DMS153 (cell line): ENCODE results near the gene TCEANC2.
"Not testable (repeated sequence)": the region's sequence is repeated elsewhere in the genome, so short reads cannot be mapped to it uniquely, and the experiment has no call there.

Source experiments
- DNase-seq: peaks from one replicate; lab custom pipeline; 2025; lab: John Stamatoyannopoulos, UW

The TCEANC2 gene

DNA sequence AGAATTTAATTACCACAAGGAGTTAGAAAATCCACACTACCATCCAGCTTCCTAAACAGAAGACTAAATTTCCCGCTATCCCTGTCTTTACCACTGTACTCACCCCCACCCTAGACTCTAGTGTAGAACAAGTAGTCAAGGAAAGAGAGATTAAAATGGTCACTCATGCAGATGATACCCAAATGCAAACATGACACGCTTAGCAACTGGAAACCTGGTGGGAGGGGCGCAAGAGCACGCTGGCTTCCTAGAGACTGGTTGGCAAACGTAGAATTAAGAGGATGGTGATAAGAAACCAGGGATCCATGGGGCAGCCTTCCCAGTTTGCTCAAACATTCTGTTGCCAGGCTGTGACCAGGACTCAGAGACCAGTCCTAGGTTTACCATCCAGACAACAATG, 25.6 kb upstream of the TCEANC2 start:
- no peak for DNase-seq

GRCh38 chr1:54028306-54029251, 24.8 kb upstream of the TCEANC2 start:
- no peak for DNase-seq

GRCh38 chr1:54037476-54037875, 15.9 kb upstream of the TCEANC2 start:
- DNase-seq, result no peak

GRCh38 chr1:54041806-54042205, 11.6 kb upstream of the TCEANC2 start:
- DNase-seq, result no peak

DNA sequence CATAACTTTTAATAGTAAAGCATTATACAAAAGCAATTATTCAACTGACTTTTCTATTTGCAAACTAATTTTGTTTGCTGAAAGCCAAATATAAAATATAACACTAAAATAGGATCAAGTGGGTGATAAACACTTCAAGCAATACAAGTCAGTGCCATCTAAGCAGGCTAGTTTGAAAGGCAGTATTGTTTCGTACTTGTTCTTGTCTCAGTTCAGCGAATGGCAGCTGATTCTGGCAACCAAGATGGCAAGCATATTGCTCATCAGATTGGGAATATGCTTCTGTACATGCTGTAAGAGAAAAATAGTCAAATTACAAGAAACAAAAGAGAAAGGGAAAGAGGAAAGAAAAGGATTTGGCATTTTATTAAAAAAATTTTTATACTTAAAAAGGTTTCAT, 7.9 kb upstream of the TCEANC2 start:
- no peak for DNase-seq

DNA sequence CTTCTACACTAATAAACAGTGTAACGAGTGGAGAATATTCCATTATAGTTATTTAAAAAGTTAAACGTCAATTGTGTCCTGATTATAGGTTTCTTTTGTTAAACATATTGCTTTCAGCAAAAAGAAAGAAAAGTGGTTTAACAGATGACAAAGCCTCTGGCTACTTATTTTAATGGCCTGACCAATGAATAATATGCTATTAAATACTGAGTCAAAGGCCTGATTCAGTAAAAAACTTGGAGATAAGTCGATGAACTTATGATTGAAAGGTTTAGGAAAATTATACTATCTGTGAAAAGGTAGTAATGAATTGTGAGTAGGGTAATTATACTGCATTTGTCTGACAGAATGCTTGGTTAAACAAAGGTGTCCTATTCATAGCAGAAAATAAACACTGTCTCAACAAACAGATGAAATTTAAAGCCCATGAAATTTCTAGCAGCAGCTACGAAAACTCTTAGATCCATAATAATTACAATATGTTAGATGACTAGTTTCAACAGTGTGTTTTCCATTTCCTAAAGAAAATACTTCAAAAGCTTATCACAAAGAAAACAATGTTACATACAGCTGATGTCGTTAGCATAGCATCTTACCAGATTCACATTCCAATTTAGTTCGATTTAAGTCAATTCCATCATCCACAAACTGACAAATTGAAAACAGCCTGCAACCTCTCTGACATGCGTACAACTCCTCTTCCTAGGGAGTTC, 6.6 kb upstream of the TCEANC2 start:
- DNase-seq, result no peak

GRCh38 chr1:54047384-54048305, 5.8 kb upstream of the TCEANC2 start:
- DNase-seq, result no peak

DNA sequence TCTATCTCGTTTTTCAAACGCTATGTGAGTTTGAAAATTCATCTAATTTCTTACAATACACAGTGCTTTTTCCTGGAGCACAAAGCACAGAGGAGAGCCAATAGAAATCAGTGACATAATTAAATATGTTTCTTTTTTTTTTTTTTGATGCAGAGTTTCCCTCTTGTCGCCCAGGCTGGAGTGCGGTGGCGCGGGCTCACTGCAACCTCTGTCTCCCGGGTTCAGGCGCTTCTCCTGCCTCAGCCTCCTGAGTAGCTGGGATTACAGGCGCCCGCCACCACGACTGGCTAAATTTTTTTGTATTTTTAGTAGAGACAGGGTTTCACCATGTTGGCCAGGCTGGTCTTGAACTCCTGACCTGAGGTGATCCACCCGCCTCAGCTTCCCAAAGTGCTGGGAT, 3.0 kb upstream of the TCEANC2 start:
- not testable (repeated sequence) for DNase-seq

DNA sequence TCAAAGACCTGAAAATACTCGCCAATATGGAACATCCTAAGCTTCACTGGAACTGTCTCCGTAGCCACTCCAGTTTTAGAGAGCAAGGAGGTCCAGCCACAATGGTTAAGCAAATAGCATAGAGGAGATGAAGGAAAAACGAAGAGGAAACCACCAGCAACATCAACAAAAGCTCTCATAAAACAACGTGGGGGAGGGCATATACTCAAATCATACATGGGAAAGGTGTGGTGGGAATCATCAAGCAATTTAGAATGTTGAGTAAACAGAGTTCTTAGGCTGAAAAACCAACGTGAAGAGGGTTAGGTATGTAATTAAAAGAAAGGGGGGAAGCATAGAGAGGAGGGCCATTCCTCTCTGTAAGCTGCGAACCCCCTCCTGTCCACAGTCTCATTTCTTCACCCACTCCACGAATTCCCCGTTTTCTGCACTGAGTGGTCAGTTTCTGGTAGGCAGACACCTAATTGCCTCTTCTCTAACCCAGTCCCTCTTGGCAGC, 1.4 kb upstream of the TCEANC2 start:
- no peak for DNase-seq

- peak; percentile 36 for DNase-seq
Observed at GRCh38 chr1:54052431-54052933, 926 bp upstream of the TCEANC2 start.

GRCh38 chr1:54053745-54054437, 483 bp downstream of the TCEANC2 start:
- no peak for DNase-seq

DNA sequence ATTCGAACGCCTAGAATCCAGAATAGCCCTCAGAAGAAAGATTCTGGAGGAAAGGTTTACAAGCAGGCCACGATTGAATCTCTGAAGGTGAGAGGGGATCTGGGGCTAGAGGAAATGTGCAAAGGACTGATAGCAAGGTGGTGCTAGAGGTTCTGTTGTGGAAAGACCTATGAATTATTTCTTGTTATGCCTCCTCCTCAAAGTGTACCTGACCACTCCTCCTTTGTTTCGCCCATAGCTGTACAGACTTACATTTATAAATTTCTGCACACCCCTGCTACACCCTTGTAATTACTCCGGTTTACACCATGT, 986 bp downstream of the TCEANC2 start:
- DNase-seq, result no peak

- no peak for DNase-seq
Observed at GRCh38 chr1:54064299-54064698, 10.9 kb downstream of the TCEANC2 start.

- no peak for DNase-seq
Observed at GRCh38 chr1:54069791-54070170, 16.4 kb downstream of the TCEANC2 start.

- peak; percentile 26 for DNase-seq
Observed at GRCh38 chr1:54070171-54070837, 16.9 kb downstream of the TCEANC2 start.

DNA sequence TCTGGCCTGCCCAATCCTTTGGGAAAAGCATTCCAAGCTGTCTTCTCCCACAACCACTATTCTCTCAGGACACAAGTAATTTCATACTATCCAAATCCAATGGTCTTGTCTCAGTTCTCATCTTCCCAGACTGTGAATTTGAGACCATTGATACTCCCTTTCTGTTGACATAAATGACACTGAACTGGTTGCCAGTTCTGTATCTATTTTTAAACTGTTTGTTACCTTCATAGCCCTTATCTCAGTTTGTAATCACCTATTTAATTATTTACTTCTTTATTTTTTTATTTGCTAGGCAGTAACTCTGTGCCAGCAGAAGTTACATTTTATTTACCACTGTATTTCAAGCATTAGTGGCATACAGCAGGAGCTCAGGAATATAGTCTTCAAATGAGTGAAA, 24.0 kb downstream of the TCEANC2 start:
- no peak for DNase-seq

- no peak for DNase-seq
Observed at GRCh38 chr1:54080598-54081049, 27.2 kb downstream of the TCEANC2 start.

GRCh38 chr1:54081306-54082270, 28.2 kb downstream of the TCEANC2 start:
- DNase-seq, result peak; percentile 54

GRCh38 chr1:54084794-54085193, 31.4 kb downstream of the TCEANC2 start:
- DNase-seq, result no peak
